A673 (cell line): Measurements from ENCODE around the gene TARP.

ENCODE experiments used
- BruUV-seq: library from RNA; stranded (reverse); fragments of 400-500 nt; replicated peaks from 2 replicates; lab custom pipeline; 2021; lab: Mats Ljungman, UMichigan
- CTCF ChIA-PET: fragments of 300-600 bp; sonication (Branson Sonifier 250); formaldehyde crosslinking; loops from one replicate; lab custom pipeline; 2022; ENCODE audit warnings: antibody characterized with exemption; lab: Charles Lee
- POLR2A ChIA-PET: fragments of 300-600 bp; sonication (Branson Sonifier 250); formaldehyde crosslinking; loops from one replicate; lab custom pipeline; 2022; ENCODE audit warnings: antibody characterized with exemption; ENCODE audit not compliant: low non-redundant PET; lab: Charles Lee
- DNase-seq: peaks from one replicate; pipeline ENCODE4 v3.0.0-alpha.2; 2015; ENCODE audit warnings: low spot score
- H3K27ac ChIP-seq: fragments of 200-600 bp; sonication (generic); 2 replicates; pipeline ENCODE4 v1.5.1; 2016; ENCODE audit warnings: mixed run types, low read depth, mild to moderate bottlenecking, mixed read lengths, antibody characterized with exemption, low read length; ENCODE audit not compliant: poor library complexity, severe bottlenecking
- H3K27me3 ChIP-seq: fragments of 200-600 bp; sonication (generic); replicated peaks from 2 replicates; pipeline ENCODE4 v1.6.1; 2017; ENCODE audit warnings: mixed run types, low read depth, mild to moderate bottlenecking, mixed read lengths, antibody characterized with exemption, low read length; ENCODE audit not compliant: insufficient read depth, poor library complexity
- H3K36me3 ChIP-seq: fragments of 200-600 bp; sonication (generic); 2 replicates; pipeline ENCODE4 v1.6.1; 2016; ENCODE audit warnings: mixed run types, mild to moderate bottlenecking, mixed read lengths, antibody characterized with exemption, low read length; ENCODE audit not compliant: insufficient read depth, poor library complexity, severe bottlenecking
- H3K4me1 ChIP-seq: fragments of 200-600 bp; sonication (generic); 2 replicates; pipeline ENCODE4 v1.6.1; 2017; ENCODE audit warnings: mixed run types, mild to moderate bottlenecking, mixed read lengths, antibody characterized with exemption, low read length; ENCODE audit not compliant: insufficient read depth, poor library complexity, severe bottlenecking
- H3K4me3 ChIP-seq: fragments of 200-600 bp; sonication (generic); 2 replicates; pipeline ENCODE4 v1.5.1; 2016; ENCODE audit warnings: low read depth, mixed run types, mild to moderate bottlenecking, mixed read lengths, low read length; ENCODE audit not compliant: poor library complexity, severe bottlenecking
- H3K9me3 ChIP-seq: fragments of 200-600 bp; sonication (generic); 2 replicates; pipeline ENCODE4 v1.6.1; 2016; ENCODE audit warnings: mixed run types, low read depth, mild to moderate bottlenecking, mixed read lengths, antibody characterized with exemption, low read length; ENCODE audit not compliant: poor library complexity, severe bottlenecking
- CTCF ChIP-seq: fragments of 300-800, 200-600 bp; sonication (generic); conservative IDR thresholded peaks from 2 replicates; pipeline ENCODE4 v1.5.1; 2017; ENCODE audit warnings: low read depth, mild to moderate bottlenecking, antibody characterized with exemption, low read length, moderate library complexity, mixed read lengths
- EZH2 ChIP-seq: fragments of 200-600 bp; sonication (generic); IDR thresholded peaks from 2 replicates; pipeline ENCODE4 v1.6.1; 2017; ENCODE audit warnings: borderline replicate concordance, low read depth, mild to moderate bottlenecking, mixed read lengths, antibody characterized with exemption, low read length; ENCODE audit not compliant: poor library complexity, severe bottlenecking
- intact Hi-C: fragments of 100-400 bp; cut with micrococcal nuclease; formaldehyde crosslinking; loops from one replicate; pipeline ENCODE4 v1.10.0; 2022; ENCODE audit not compliant: unreplicated experiment

TARP gene

DNA sequence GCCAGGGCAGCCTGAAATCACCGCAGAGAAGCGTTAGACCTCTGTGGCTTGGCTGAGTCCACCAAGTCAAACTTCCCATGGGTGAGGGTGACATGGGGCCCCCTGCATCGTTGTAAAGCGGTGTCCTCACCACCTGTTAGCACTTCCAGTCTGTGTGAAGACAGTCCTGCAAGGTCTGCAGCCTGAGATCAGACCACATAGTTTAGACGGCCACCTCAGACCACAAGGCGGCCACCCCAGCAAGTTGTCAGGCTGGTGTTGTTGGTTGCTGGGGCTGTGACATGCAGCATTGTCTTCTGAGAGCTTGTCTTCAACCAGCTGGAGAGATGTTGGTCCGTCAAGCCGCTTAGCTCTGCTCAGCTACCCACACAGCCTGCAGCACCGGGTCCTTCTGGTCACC is 44.1 kb upstream of the TARP start:
- H3K4me1 ChIP-seq: peaks cover 9% of the 10 kb centered on the region
- BruUV-seq: no TSS peak
- intact Hi-C loops: no loop called here
- ChIA-PET CTCF (interaction anchor here (3.2 kb wide), 1 partner anchor 102 kb away, joined by 21 read pairs; no protein-coding TSS in a partner anchor), POLR2A (no interaction called here)
- H3K27me3 ChIP-seq: no peaks in the 10 kb centered on the region
- no peaks in the 10 kb centered on the region for H3K9me3 ChIP-seq
- H3K27ac ChIP-seq: no peak overlapping the region
- H3K36me3 ChIP-seq: no peaks in the 10 kb centered on the region
- TF ChIP-seq EZH2 (no peak), CTCF (no peak)
- DNase-seq: no peak
- H3K4me3 ChIP-seq: no peak overlapping the region

GRCh38 chr7:38316733-38317360 is 43.4 kb upstream of the TARP start:
- intact Hi-C loops: no loop called here
- no peak for DNase-seq
- H3K4me1 ChIP-seq: peaks cover 16% of the 10 kb centered on the region
- no peak for TF ChIP-seq CTCF
- TF ChIP-seq EZH2: no peak
- H3K36me3 ChIP-seq: no peaks in the 10 kb centered on the region
- no peak overlapping the region for H3K4me3 ChIP-seq
- ChIA-PET POLR2A (no interaction called here), CTCF (interaction anchor here (0.7 to 3.2 kb wide), 3 partner anchors 19 to 281 kb away, joined by 3 to 21 read pairs (median 3); no protein-coding TSS in a partner anchor)
- no peaks in the 10 kb centered on the region for H3K9me3 ChIP-seq
- no peak overlapping the region for H3K27ac ChIP-seq
- no peaks in the 10 kb centered on the region for H3K27me3 ChIP-seq
- BruUV-seq: no TSS peak

- CTCF ChIA-PET: interaction anchor here (1.2 kb wide), 1 partner anchor 20 kb away, joined by 3 read pairs; no protein-coding TSS in a partner anchor
- H3K4me1 ChIP-seq: peaks cover 28% of the 10 kb centered on the region
- BruUV-seq: no TSS peak
- no peaks in the 10 kb centered on the region for H3K9me3 ChIP-seq
- H3K27me3 ChIP-seq: no peaks in the 10 kb centered on the region
- intact Hi-C loops: no loop called here
- no peaks in the 10 kb centered on the region for H3K36me3 ChIP-seq
- POLR2A ChIA-PET: no interaction called here
- DNase-seq: no peak
- H3K27ac ChIP-seq: no peak overlapping the region
- H3K4me3 ChIP-seq: no peak overlapping the region
- TF ChIP-seq CTCF: no peak
- no peak for TF ChIP-seq EZH2
Observed at GRCh38 chr7:38315410-38315809, 42.0 kb upstream of the TARP start.
